Activated naive CD4-positive, alpha-beta T cell treated with anti-CD3 and anti-CD28 coated beads, Interleukin-2, amount 50 U/mL, for 72 hours (primary cell): ENCODE results near the gene ARHGAP31. TPM values are rescaled to one million over a fixed set of nuclear protein-coding genes. Genes with fewer than 3 reads are reported as not detected.

Source experiments
- ATAC-seq, 2 donors: fragments of 150-1000 bp; cut with Tn5 transposase; 2 replicates each; pipeline ENCODE4 v1.10.0; 2021; ENCODE audit warnings: mild to moderate bottlenecking in 2 of 2, moderate library complexity in 2 of 2
- DNase-seq, 2 donors: peaks; one replicate each; pipeline ENCODE4 v3.0.0; 2021 to 2022; ENCODE audit warnings: low spot score in 2 of 2
- H3K27ac Mint-ChIP-seq, 2 donors: one replicate each; pipeline ENCODE4 v1.8.0; 2022; ENCODE audit warnings: mild to moderate bottlenecking in 2 of 2, mixed read lengths in 2 of 2
- H3K36me3 Mint-ChIP-seq, 2 donors: one replicate each; pipeline ENCODE4 v1.8.0; 2022; ENCODE audit warnings: mixed read lengths in 2 of 2
- H3K9me3 Mint-ChIP-seq, 2 donors: one replicate each; pipeline ENCODE4 v1.8.0; 2022; ENCODE audit warnings: mixed read lengths in 2 of 2
- total RNA-seq, 2 donors: library from RNA; stranded (reverse); gene quantifications; one replicate each; pipeline ENCODE4 v1.2.3, GENCODE V29; 2022

Gene ARHGAP31
- total RNA-seq, 2 donors from 2014 or later = 2.1 to 11.0 TPM

GRCh38 chr3:119382134-119382533 is 88.0 kb downstream of the ARHGAP31 start:
- no peak overlapping the region for H3K27ac Mint-ChIP-seq
- H3K36me3 Mint-ChIP-seq = no peaks in the 10 kb centered on the region
- DNase-seq (no peak), ATAC-seq (no peak)
- H3K9me3 Mint-ChIP-seq = no peaks in the 10 kb centered on the region

GRCh38 chr3:119388577-119388976 is 94.4 kb downstream of the ARHGAP31 start:
- DNase-seq (no peak), ATAC-seq (no peak)
- Mint-ChIP-seq H3K27ac (no peak overlapping the region), H3K36me3 (peaks cover 0 to 6% of the 10 kb centered on the region in 2 donors), H3K9me3 (no peaks in the 10 kb centered on the region)

DNA sequence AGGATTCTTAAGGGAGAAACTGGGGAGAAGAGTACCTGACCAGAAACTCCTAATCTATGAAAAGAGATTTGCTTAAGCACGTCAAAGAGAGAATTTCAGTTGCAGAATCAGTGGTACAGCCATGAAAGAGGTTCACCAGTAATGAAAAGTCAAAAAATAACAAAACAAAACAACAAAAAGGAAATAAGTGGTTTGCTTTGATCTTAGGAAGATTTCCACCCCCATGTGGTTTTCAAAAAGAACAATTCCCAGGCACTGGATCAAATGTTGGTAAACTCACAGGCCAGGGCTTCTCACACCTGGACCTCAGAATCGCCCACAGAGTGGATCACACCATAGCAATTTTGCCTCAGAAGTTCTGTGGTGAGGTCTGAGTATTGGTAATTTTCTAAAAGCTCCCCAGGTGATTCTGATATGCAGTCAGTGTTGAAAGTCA is 101.8 kb downstream of the ARHGAP31 start:
- DNase-seq (no peak), ATAC-seq (peak; percentile 44 to 86)
- H3K9me3 Mint-ChIP-seq = no peaks in the 10 kb centered on the region
- no peak overlapping the region for H3K27ac Mint-ChIP-seq
- peaks cover 9 to 14% of the 10 kb centered on the region in 2 donors for H3K36me3 Mint-ChIP-seq

DNA sequence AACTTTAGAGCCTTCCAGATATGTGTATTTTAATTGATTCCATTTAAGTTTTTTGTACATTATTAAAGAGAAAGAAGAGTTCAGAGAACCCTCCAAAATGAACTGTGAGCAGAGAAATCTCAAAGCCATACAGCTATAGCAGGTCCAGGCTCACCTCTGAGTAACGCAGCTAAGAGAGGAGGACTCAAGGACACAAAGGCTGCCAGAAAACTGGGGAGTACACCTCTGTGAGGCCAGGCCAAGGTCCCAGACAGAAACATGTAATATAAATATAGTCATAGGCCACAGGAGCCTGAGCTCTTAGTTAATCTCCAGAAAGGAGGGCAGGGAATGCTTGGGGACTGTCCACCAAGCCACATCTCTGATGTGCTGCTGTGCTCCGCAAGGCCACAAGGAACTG is 102.7 kb downstream of the ARHGAP31 start:
- no peak overlapping the region for H3K27ac Mint-ChIP-seq
- peaks cover 16 to 19% of the 10 kb centered on the region in 2 donors for H3K36me3 Mint-ChIP-seq
- ATAC-seq (no peak), DNase-seq (no peak)
- no peaks in the 10 kb centered on the region for H3K9me3 Mint-ChIP-seq

DNA sequence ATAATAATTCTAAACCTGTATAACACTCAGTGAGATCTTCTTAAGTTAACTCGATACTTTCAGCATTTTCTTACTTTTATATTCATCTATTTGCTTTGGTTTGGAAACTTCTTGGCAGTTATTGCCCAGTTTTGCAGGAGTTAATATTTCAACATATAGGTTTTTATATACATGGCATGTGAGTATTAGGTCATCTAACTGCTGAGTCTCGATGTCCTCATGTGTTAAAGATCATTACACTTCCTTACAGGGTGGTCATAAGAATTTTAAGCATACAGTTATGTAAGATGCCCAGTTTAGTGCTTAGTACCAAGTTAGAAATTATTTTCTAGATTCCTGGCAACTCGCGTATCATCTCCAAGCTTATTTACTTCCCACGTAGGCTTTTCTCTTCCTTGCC is 106.3 kb downstream of the ARHGAP31 start:
- Mint-ChIP-seq H3K36me3 (peaks cover 5 to 24% of the 10 kb centered on the region in 2 donors), H3K27ac (peak overlapping the region in 1 of 2 donors; percentile 7), H3K9me3 (no peaks in the 10 kb centered on the region)
- DNase-seq (no peak), ATAC-seq (no peak)

GRCh38 chr3:119401069-119401468 is 106.9 kb downstream of the ARHGAP31 start:
- ATAC-seq (peak in 1 of 2 donors; percentile 65), DNase-seq (no peak)
- Mint-ChIP-seq H3K9me3 (no peaks in the 10 kb centered on the region), H3K36me3 (peaks cover 5 to 24% of the 10 kb centered on the region in 2 donors), H3K27ac (peak overlapping the region; percentile 7 to 9)

DNA sequence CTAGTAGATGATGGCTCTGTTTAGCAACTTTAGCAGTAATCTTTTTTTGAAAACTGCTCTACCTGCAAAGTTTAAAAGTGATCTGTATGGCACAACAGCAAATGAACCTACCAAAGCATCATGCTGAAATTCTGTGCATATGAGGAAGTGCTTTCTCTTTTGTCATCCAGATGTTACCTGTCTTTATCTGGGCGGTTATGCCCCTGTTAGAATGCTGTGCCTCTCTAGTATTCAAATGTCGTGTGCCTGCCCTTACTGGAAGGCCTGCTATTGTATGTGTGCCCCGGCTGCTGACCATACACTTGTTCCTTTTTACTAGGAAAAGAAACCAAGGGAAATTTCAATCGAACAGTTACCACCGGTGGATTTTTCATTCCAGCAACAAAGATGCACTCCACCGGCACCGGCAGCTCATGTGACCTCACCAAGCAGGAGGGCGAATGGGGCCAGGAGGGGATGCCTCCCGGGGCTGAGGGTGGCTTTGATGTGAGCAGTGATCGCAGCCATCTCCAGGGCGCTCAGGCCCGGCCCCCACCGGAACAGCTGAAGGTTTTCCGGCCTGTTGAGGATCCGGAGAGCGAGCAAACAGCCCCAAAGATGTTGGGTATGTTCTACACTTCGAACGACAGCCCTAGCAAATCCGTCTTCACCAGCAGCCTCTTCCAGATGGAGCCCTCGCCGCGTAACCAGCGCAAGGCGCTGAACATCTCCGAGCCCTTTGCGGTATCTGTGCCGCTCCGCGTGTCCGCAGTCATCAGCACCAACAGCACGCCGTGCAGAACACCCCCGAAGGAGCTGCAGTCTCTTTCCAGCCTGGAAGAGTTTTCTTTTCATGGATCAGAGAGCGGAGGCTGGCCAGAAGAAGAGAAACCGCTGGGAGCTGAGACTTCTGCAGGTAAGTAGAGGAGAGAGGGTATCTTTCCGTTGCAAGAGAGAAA is 107.6 kb downstream of the ARHGAP31 start:
- ATAC-seq = no peak
- Mint-ChIP-seq H3K27ac (peak overlapping the region; percentile 9 to 83), H3K9me3 (no peaks in the 10 kb centered on the region), H3K36me3 (peaks cover 5 to 24% of the 10 kb centered on the region in 2 donors)
- no peak for DNase-seq

GRCh38 chr3:119402791-119403190 is 108.6 kb downstream of the ARHGAP31 start:
- Mint-ChIP-seq H3K9me3 (no peaks in the 10 kb centered on the region), H3K27ac (no peak overlapping the region), H3K36me3 (peaks cover 5 to 24% of the 10 kb centered on the region in 2 donors)
- no peak for ATAC-seq
- DNase-seq = no peak

DNA sequence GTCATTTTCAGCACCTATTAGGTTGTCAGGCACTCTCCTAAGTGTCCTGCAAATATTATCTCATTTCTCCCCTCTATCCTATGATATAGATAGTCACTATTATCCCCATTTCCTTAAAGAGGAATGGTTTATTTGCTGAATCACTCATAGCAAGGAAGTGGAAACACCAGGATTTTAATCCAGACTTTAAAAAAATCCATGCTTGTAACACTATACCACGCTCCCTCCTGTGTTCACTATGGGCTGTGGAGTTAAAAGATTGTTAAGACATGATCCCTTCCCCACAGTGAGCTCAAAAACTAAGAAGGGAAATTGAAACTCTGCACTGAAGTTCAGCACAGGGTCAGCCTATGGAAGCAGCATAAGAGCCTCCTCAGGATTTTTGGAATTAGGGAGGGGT is 109.0 kb downstream of the ARHGAP31 start:
- Mint-ChIP-seq H3K36me3 (peaks cover 5 to 24% of the 10 kb centered on the region in 2 donors), H3K27ac (no peak overlapping the region), H3K9me3 (no peaks in the 10 kb centered on the region)
- ATAC-seq (no peak), DNase-seq (no peak)

DNA sequence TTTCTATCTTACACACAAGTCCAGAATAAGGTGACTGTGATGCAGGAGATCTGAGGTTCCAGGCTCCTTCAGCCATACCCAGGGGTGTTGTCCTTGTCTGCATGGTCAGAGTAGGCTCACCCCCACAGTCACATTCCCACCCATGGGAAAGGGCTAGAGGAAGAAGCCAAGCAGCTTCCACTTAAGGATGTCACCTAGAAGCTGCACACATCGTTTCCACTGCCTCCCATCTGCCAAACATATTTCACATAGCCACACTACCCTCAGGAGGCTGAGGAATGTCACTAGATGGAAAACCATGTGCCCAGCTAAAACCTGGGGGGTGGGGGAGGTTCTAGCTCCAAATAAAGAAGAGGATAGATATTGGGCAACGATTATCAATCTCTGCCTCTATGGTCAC is 111.1 kb downstream of the ARHGAP31 start:
- ATAC-seq (no peak), DNase-seq (no peak)
- H3K9me3 Mint-ChIP-seq = no peaks in the 10 kb centered on the region
- no peak overlapping the region for H3K27ac Mint-ChIP-seq
- peaks cover 13 to 21% of the 10 kb centered on the region in 2 donors for H3K36me3 Mint-ChIP-seq

DNA sequence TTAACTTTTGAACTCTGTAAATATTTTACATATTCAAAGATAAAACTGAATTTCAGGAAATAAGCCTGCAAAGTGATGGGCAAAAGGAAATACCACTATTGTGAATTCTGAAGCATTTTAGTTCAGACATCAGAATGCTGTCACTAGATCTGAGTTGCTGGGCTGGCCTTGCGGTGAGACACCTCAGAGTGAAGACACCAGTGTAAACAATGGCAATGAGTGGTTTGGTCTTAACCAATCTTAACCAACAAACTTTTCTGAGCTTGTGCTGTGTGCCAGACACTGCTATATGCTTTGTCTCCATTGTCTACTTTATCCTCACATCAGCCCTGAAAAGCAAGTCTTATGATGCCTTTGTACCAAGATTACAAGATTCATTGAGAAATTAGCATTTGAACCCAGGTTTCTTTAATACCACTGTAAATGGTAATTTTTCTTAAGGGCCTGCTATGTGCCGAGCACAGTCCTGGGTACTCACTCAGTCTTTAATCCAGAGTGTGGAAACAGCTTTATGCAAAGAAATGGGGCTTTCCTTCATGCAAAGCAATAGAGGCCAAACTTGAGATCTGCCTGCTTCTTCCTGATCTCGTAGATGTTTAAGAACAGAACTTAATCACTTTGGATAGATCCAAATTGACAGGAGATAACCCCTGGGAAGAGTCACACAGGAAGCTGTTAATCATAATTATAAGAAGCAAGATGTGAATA is 114.2 kb downstream of the ARHGAP31 start:
- Mint-ChIP-seq H3K9me3 (no peaks in the 10 kb centered on the region), H3K27ac (no peak overlapping the region), H3K36me3 (peaks cover 8 to 10% of the 10 kb centered on the region in 2 donors)
- DNase-seq (no peak), ATAC-seq (no peak)

DNA sequence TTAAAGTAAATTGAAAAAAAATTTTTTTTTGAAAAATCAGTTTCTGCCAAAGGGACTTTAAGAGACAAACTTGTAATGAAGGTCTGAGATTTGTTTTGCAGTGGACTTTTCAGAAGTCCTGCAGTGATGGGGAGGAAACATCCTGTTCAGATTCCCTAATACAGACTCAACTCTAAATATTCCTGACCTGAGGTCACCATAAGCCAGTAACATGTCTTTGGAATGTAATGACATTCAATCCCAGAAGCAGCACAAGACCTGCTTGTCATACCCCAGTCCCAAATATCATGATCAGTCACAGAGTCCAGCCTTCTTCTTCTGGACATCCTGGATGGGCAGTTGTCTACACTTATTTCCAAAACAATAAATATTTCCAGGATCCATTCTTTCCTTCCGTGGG is 115.7 kb downstream of the ARHGAP31 start:
- Mint-ChIP-seq H3K9me3 (no peaks in the 10 kb centered on the region), H3K27ac (no peak overlapping the region), H3K36me3 (peaks cover 8% of the 10 kb centered on the region in 2 donors)
- DNase-seq (no peak), ATAC-seq (no peak)

DNA sequence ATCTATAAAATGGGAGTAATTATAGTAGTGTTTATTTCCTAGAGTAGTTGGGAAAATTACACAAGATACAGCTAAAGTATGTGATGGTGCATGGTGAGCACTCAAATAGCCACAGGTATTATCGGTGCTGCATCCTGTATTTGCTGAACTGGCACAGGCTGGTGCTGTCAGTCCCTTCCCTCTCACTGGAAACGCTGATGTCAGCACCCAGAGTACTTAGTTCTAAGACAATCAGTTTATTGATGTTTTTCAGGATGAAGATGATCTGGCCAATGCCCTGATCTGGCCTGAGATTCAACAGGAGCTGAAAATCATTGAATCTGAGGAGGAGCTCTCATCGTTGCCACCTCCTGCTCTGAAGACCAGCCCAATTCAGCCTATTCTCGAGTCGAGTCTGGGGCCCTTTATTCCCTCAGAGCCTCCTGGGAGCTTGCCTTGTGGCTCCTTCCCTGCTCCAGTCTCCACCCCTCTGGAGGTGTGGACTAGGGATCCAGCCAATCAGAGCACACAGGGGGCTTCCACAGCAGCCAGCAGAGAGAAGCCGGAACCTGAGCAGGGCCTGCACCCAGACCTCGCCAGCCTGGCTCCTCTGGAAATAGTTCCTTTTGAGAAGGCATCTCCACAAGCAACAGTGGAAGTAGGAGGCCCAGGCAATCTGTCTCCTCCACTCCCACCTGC is 119.6 kb downstream of the ARHGAP31 start:
- Mint-ChIP-seq H3K27ac (no peak overlapping the region), H3K36me3 (peaks cover 7 to 8% of the 10 kb centered on the region in 2 donors), H3K9me3 (no peaks in the 10 kb centered on the region)
- DNase-seq (no peak), ATAC-seq (no peak)

DNA sequence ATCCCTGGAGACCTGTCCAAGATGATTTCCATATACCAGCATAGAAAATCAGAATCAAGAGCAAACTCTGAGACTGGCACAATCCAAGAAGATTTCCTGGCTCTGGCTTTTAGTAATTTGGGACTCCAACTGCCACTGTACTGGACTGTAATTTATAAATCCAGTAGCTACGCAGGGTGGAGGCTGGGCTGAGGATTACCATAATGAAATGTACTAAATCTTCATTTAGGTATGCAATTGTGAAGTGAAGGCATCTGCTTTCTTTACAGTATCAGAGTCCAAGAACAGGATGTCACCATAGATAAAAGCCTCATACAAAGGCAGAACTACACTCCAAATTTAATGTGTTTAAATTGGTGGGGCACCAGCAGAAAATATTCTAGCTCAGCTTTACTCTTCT is 122.7 kb downstream of the ARHGAP31 start:
- no peaks in the 10 kb centered on the region for H3K9me3 Mint-ChIP-seq
- H3K27ac Mint-ChIP-seq = no peak overlapping the region
- DNase-seq (no peak), ATAC-seq (no peak)
- no peaks in the 10 kb centered on the region for H3K36me3 Mint-ChIP-seq

GRCh38 chr3:119417771-119418512 is 123.8 kb downstream of the ARHGAP31 start:
- H3K27ac Mint-ChIP-seq = peak overlapping the region in 1 of 2 donors; percentile 39
- ATAC-seq (no peak), DNase-seq (no peak)
- H3K36me3 Mint-ChIP-seq = no peaks in the 10 kb centered on the region
- H3K9me3 Mint-ChIP-seq = no peaks in the 10 kb centered on the region

DNA sequence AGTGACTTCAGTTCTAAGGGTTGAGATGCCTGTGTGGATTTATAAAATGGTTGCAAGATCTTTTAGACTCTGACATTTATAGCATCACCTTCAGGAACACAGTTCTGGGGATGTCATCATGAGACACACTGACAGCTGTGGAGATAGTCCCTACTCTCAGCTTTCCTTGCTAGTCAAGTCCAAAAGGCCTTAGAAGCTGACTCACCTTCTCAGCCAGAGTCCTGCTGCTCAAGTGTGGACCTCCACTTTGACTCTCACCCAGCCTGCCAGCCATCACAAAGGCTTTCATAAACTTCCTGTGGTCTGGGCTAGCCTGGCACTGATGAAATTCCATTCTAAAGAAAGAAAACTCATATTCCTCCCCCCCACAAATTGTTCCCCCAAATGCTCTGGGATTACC is 124.5 kb downstream of the ARHGAP31 start:
- H3K27ac Mint-ChIP-seq = no peak overlapping the region
- no peak for DNase-seq
- no peaks in the 10 kb centered on the region for H3K36me3 Mint-ChIP-seq
- no peaks in the 10 kb centered on the region for H3K9me3 Mint-ChIP-seq
- ATAC-seq = no peak
